BE2C (cell line): ENCODE measurements around the gene FAAH.

ENCODE experiments used
- DNase-seq: peaks from one replicate; pipeline ENCODE4 v3.0.0-alpha.2; 2020
- H3K27me3 ChIP-seq: fragments of 250-450 bp; sonication (Bioruptor Pico); 2 replicates; pipeline ENCODE4 v1.5.1; 2020; ENCODE audit warnings: mild to moderate bottlenecking
- H3K36me3 ChIP-seq: fragments of 250-450 bp; sonication (Bioruptor Pico); 2 replicates; pipeline ENCODE4 v1.5.1; 2020; ENCODE audit warnings: mild to moderate bottlenecking
- H3K4me1 ChIP-seq: fragments of 250-450 bp; sonication (Bioruptor Pico); 2 replicates; pipeline ENCODE4 v1.5.1; 2020
- H3K4me3 ChIP-seq: 2 replicates; pipeline ENCODE4 v1.5.1; 2011; ENCODE audit warnings: low read depth, low read length
- H3K9me3 ChIP-seq: fragments of 250-450 bp; sonication (Bioruptor Pico); 2 replicates; pipeline ENCODE4 v1.5.1; 2020
- CTCF ChIP-seq: IDR thresholded peaks from 2 replicates; pipeline ENCODE4 v1.5.1; 2012; ENCODE audit warnings: mild to moderate bottlenecking, low read depth, low read length

FAAH gene

DNA sequence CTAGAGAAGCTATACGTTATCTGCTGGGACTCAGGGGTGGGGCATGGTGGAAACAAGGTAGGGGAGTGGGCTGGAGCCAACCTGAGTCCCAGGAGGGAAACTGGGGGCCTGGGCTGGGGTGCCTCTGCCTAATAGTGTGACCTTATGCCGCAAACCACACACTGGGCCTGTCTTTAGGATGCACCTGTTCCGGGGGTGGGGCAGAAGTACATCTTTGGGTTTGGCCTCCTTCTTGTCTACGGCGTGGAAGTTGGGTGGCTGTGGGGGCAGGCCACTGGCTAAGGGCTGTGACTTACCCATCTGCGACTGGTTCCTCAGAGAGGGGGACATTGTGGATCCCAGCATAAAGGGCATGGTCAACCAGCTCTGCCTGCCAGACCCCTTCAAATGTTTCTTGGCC, 44.2 kb downstream of the FAAH start:
- Histone ChIP-seq H3K36me3 (no peaks in the 10 kb centered on the region), H3K4me1 (no peaks in the 10 kb centered on the region), H3K4me3 (no peak overlapping the region), H3K9me3 (no peaks in the 10 kb centered on the region), H3K27me3 (no peaks in the 10 kb centered on the region)
- TF ChIP-seq CTCF, result no peak
- DNase-seq, result no peak

GRCh38 chr1:46440478-46440877, 46.4 kb downstream of the FAAH start:
- Histone ChIP-seq H3K4me3 (no peak overlapping the region), H3K27me3 (0 out of 2 replicates have a peak, but pooled peaks cover 3% of the 10 kb centered on the region), H3K9me3 (no peaks in the 10 kb centered on the region), H3K36me3 (no peaks in the 10 kb centered on the region), H3K4me1 (no peaks in the 10 kb centered on the region)
- no peak for DNase-seq
- no peak for TF ChIP-seq CTCF

DNA sequence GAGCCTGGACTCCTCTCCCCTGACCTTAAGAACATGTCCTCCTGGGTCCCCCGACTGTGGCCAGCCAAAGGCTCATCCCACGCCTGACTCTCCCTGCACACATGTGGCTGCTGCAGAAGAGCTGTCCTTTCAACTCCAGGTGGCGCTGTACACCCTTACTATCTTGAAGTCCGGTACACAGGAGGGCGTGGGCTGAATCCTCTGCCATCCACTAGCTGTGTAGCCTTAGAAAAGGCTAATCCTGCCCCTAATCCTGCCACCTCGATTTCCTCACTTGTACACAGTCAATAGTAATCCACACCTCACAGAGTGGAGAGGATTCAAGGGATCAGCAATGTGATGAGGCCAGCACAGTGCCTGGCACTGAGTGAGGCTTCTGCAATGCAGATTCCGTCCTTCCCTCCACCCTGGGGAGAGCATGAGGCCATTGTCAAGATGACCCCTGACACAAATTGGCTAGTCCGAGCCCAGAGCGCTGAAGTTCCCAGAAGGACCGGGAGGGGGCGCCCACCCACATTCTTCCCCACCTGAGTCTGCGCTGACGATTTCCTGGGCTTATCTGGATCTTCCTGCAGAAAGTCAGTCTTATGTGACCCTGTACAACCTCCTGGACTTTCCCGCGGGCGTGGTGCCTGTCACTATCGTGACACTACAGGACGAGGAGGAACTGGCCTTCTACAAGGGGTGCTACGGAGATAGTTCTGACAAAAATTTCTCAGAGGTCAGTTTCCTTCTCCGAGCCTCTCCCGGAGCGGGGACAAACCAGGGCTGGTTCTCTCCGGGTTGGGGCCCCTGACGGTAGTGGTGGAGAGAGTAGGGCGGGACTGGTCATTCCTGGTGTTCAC, 48.4 kb downstream of the FAAH start:
- H3K4me1 ChIP-seq, result no peaks in the 10 kb centered on the region
- peaks cover 10% of the 10 kb centered on the region for H3K27me3 ChIP-seq
- H3K4me3 ChIP-seq, result no peak overlapping the region
- peak; percentile 50 for TF ChIP-seq CTCF
- no peaks in the 10 kb centered on the region for H3K36me3 ChIP-seq
- no peaks in the 10 kb centered on the region for H3K9me3 ChIP-seq
- peak; percentile 71 for DNase-seq

GRCh38 chr1:46444466-46444865, 50.3 kb downstream of the FAAH start:
- no peaks in the 10 kb centered on the region for H3K36me3 ChIP-seq
- TF ChIP-seq CTCF, result no peak
- no peak overlapping the region for H3K4me3 ChIP-seq
- H3K4me1 ChIP-seq, result no peaks in the 10 kb centered on the region
- peaks cover 29% of the 10 kb centered on the region for H3K27me3 ChIP-seq
- no peak for DNase-seq
- H3K9me3 ChIP-seq, result no peaks in the 10 kb centered on the region

DNA sequence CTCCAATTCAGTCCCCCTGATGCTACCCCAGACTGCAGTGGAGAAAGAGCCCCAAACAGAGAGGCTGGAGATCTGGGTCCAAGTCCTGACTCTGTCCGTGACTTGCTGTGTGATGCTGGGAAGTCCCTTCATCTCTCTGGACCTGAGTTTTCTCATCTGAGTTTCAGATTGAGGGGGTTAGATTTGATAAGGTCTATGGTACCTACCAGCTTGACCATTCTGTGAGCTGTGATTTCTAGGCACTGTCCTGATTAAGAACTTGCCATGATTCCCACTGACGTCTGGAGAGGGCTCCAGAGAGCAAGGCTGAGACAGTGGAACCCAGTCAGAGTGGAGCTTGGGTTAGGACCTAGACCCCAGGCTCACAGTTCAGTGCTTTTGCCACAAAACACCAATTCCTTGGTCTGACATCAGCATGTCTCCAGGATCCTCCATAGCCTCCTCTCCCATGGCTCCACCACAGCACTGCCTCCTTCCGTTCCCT, 51.7 kb downstream of the FAAH start:
- no peak for DNase-seq
- TF ChIP-seq CTCF, result 0 out of 2 replicates have a peak, but pooled peaks have one; percentile 12
- peaks cover 33% of the 10 kb centered on the region for H3K27me3 ChIP-seq
- H3K36me3 ChIP-seq, result no peaks in the 10 kb centered on the region
- H3K9me3 ChIP-seq, result no peaks in the 10 kb centered on the region
- H3K4me1 ChIP-seq, result no peaks in the 10 kb centered on the region
- H3K4me3 ChIP-seq, result no peak overlapping the region

DNA sequence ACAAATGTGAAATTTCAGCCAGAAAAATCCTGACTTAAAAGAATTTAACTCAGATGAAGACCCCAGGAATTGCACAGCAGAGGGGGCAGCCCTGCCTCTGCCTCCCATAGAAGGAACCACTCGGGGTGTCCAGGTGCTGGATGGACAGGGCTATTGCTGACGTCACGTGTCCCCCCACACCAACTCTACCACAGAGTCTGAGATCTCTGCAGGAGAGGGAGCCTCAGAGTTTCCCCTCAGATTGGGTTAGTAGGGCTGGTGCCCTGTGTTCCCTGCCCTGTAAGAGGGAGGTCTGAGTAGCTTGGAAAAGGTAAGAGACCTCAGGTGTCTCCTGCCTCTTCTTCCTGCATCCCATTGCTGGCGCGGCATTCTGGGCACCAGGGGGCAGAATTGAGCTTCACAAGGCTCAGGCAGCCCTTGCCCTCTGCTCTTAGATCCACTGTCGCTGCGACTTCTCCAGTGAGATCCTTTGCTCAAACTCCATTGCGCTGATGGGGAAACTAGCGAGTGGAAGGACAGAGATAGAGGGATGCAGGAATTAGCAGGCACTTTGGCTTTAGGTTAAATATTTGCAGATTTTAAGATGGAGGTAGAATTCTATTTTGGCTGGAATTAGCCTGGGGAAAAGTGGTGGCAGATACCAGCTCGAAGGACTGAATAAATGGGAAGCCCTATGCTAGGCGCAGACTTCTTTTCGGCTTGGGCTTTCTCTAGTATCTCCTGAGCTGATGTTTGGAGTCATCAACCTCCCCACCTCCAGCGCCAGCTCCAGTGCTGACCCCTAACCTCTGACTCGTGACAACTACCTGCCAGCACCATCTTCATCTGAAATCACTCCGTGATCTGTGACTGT, 52.8 kb downstream of the FAAH start:
- no peaks in the 10 kb centered on the region for H3K36me3 ChIP-seq
- no peaks in the 10 kb centered on the region for H3K9me3 ChIP-seq
- peak; percentile 72 for DNase-seq
- H3K27me3 ChIP-seq, result peaks cover 33% of the 10 kb centered on the region
- H3K4me1 ChIP-seq, result no peaks in the 10 kb centered on the region
- H3K4me3 ChIP-seq, result no peak overlapping the region
- TF ChIP-seq CTCF, result peak; percentile 76
